Limb (tissue), 2 donors: ENCODE data around the gene TLCD4.
"Not testable (repeated sequence)": the region's sequence is repeated elsewhere in the genome, so short reads cannot be mapped to it uniquely, and the experiment has no call there.

ENCODE experiments used
- DNase-seq, 2 donors: peaks; one replicate each; pipeline ENCODE4 v3.0.0-alpha.2; 2016; ENCODE audit errors: extremely low spot score in 2 of 2

Gene TLCD4

GRCh38 chr1:95145493-95145892 lies 28.3 kb downstream of the TLCD4 start:
- no peak for DNase-seq

GRCh38 chr1:95146637-95147036 lies 29.5 kb downstream of the TLCD4 start:
- no peak for DNase-seq

- no peak for DNase-seq
Observed at GRCh38 chr1:95154096-95154495, 36.9 kb downstream of the TLCD4 start.

- DNase-seq = not testable (repeated sequence)
Observed at GRCh38 chr1:95165569-95165968, 48.4 kb downstream of the TLCD4 start.
